Right forelimb (tissue), 1 donor: ENCODE results near the gene C10orf120.

Experiments used
- DNase-seq: peaks from one replicate; pipeline ENCODE4 v3.0.0-alpha.2; 2018

C10orf120 gene

GRCh38 chr10:122658356-122659049 is 41.1 kb downstream of the C10orf120 start:
- no peak for DNase-seq

DNA sequence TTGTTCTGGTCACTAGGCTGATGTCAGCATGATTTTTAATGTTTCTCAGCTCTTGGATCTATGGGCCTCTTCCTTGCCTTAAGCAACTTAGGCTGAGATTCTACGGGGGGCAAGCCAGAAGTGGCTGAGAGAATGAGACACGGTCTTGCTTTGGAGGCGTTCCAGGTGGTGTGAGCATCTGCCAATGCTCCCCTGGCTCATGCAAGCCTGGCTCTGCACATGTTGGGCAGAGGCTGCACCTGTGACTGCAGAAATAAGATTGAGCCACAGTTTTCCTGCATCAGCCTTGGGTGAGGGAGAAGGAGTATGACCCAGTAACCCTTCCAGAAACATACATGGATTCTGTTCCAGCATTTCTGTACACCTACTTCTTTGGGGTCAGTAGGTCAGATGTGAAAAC is 41.9 kb downstream of the C10orf120 start:
- no peak for DNase-seq

- no peak for DNase-seq
These were observed 42.4 kb downstream of the C10orf120 start for GRCh38 chr10:122657255-122657654.

GRCh38 chr10:122656741-122657140 is 42.9 kb downstream of the C10orf120 start:
- no peak for DNase-seq

GRCh38 chr10:122656308-122656705 is 43.3 kb downstream of the C10orf120 start:
- DNase-seq = no peak

GRCh38 chr10:122655524-122656307 is 43.9 kb downstream of the C10orf120 start:
- DNase-seq = no peak

DNA sequence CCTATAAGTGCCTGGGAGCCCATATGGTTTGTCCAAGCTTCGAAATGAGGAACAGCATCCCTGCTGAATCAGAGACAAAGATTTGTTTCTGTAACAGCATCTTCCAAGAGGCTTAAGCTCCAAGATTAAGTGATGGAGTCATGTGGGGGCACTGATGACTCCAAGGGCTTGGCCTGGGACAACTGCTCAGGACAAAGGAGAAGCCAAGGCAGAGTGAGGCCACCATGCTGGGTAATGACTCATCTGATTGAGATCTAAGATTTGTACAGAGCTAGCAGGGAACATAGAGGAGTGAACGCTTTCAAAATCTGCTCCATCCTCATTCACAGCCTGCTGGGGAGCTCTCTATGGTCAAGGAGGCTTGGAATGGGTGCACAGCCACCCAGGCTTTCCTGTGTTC is 49.3 kb downstream of the C10orf120 start:
- DNase-seq = no peak

- no peak for DNase-seq
These were observed 49.7 kb downstream of the C10orf120 start for GRCh38 chr10:122649903-122650302.

GRCh38 chr10:122648599-122649428 is 50.8 kb downstream of the C10orf120 start:
- peak; percentile 57 for DNase-seq
